Measurements from ENCODE around the gene ATP2A3.

Gene ATP2A3

GRCh38 chr17:3985846-3986245 is 21.6 kb upstream of the ATP2A3 start:
- H3K4me1 ChIP-seq (ENCODE audit: control extremely low read depth in 1 of 4, control insufficient read depth in 4 of 4, insufficient read depth in 4 of 4, low read length in 3 of 4) = peaks cover 0 to 15% (median 7%) of the 10 kb centered on the region in 4 experiments
- ChIA-PET POLR2A (interaction anchor here (0.6 kb wide), 1 partner anchor 13 kb away, joined by 3 read pairs; no protein-coding TSS in a partner anchor), CTCF (no interaction called here)
- DNase-seq = no peak
- no peaks in the 10 kb centered on the region for H3K36me3 ChIP-seq (ENCODE audit: control insufficient read depth in 4 of 4, insufficient read depth in 4 of 4, low read length in 3 of 4)
- no peaks in the 10 kb centered on the region for H3K27me3 ChIP-seq (replicated peaks in 2 of 5; ENCODE audit: control insufficient read depth in 4 of 5, insufficient read depth in 5 of 5, low read length in 4 of 5)
- no peak overlapping the region for H3K27ac ChIP-seq (ENCODE audit: insufficient read depth in 1 of 2, low read depth in 1 of 2, low read length in 2 of 2, poor library complexity in 1 of 2, severe bottlenecking in 2 of 2)
- no peak overlapping the region for H3K4me3 ChIP-seq (ENCODE audit: control insufficient read depth in 1 of 7, extremely low read depth in 1 of 7, insufficient read depth in 4 of 7, low read depth in 2 of 7, low read length in 6 of 7)
- H3K9me3 ChIP-seq (ENCODE audit: control extremely low read depth in 1 of 5, control insufficient read depth in 4 of 5, insufficient read depth in 2 of 5, low read depth in 1 of 5, low read length in 4 of 5) = no peaks in the 10 kb centered on the region
- 70% methylated on average over 13 of the region's 14 CpGs for WGBS (ENCODE audit: insufficient coverage)

- H3K4me1 ChIP-seq (ENCODE audit: control extremely low read depth in 1 of 4, control insufficient read depth in 4 of 4, insufficient read depth in 4 of 4, low read length in 3 of 4) = peaks cover 0 to 18% (median 7%) of the 10 kb centered on the region in 4 experiments
- POLR2A ChIA-PET = interaction anchor here (0.6 kb wide), 1 partner anchor 85 kb away, joined by 3 read pairs; no protein-coding TSS in a partner anchor
- H3K27me3 ChIP-seq (replicated peaks in 2 of 5; ENCODE audit: control insufficient read depth in 4 of 5, insufficient read depth in 5 of 5, low read length in 4 of 5) = no peaks in the 10 kb centered on the region
- CTCF ChIA-PET = interaction anchor here (1.5 kb wide), 1 partner anchor 18 kb away, joined by 4 read pairs; no protein-coding TSS in a partner anchor
- DNase-seq = peak in 2 of 3 donors; percentile 48 to 51
- H3K9me3 ChIP-seq (ENCODE audit: control extremely low read depth in 1 of 5, control insufficient read depth in 4 of 5, insufficient read depth in 2 of 5, low read depth in 1 of 5, low read length in 4 of 5) = peaks cover 0 to 3% (median 0%) of the 10 kb centered on the region in 5 experiments
- no peak overlapping the region for H3K4me3 ChIP-seq (ENCODE audit: control insufficient read depth in 1 of 7, extremely low read depth in 1 of 7, insufficient read depth in 4 of 7, low read depth in 2 of 7, low read length in 6 of 7)
- 85% methylated on average over 16 of the region's 18 CpGs for WGBS (ENCODE audit: insufficient coverage)
- H3K27ac ChIP-seq (ENCODE audit: insufficient read depth in 1 of 2, low read depth in 1 of 2, low read length in 2 of 2, poor library complexity in 1 of 2, severe bottlenecking in 2 of 2) = no peak overlapping the region
- no peaks in the 10 kb centered on the region for H3K36me3 ChIP-seq (ENCODE audit: control insufficient read depth in 4 of 4, insufficient read depth in 4 of 4, low read length in 3 of 4)
Observed at GRCh38 chr17:3983606-3984484, 19.6 kb upstream of the ATP2A3 start.

DNA sequence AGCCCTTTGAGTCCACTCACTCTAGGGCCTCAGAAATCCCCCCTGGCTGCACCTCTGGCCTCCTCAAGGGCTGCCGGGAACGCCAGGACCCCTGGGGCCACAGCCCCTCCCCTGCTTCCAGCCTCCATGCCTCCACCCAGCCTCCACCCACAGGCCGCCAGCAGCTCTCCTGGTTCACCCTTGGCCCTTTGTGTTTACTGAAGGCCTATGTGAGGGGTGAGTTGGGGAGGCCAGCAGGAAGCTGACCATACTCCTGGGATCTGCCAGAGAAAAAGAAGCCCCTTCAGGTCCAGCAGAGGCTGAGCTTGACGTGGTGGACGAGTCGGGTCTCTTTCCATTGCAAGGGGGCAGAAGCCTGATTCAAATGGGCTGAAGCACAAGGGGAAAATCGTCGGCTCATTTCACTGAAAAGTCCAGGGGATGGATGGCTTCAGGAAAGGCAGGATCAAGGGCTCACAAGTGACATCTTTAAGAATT is 18.3 kb upstream of the ATP2A3 start:
- Histone ChIP-seq H3K4me1 (ENCODE audit: control extremely low read depth in 1 of 4, control insufficient read depth in 4 of 4, insufficient read depth in 4 of 4, low read length in 3 of 4) (peaks cover 0 to 18% (median 8%) of the 10 kb centered on the region in 4 experiments), H3K9me3 (ENCODE audit: control extremely low read depth in 1 of 5, control insufficient read depth in 4 of 5, insufficient read depth in 2 of 5, low read depth in 1 of 5, low read length in 4 of 5) (peaks cover 0 to 3% (median 0%) of the 10 kb centered on the region in 5 experiments), H3K4me3 (ENCODE audit: control insufficient read depth in 1 of 7, extremely low read depth in 1 of 7, insufficient read depth in 4 of 7, low read depth in 2 of 7, low read length in 6 of 7) (no peak overlapping the region), H3K27ac (ENCODE audit: insufficient read depth in 1 of 2, low read depth in 1 of 2, low read length in 2 of 2, poor library complexity in 1 of 2, severe bottlenecking in 2 of 2) (no peak overlapping the region), H3K27me3 (replicated peaks in 2 of 5; ENCODE audit: control insufficient read depth in 4 of 5, insufficient read depth in 5 of 5, low read length in 4 of 5) (no peaks in the 10 kb centered on the region), H3K36me3 (ENCODE audit: control insufficient read depth in 4 of 4, insufficient read depth in 4 of 4, low read length in 3 of 4) (no peaks in the 10 kb centered on the region)
- CTCF ChIA-PET = no interaction called here
- POLR2A ChIA-PET = no interaction called here
- no peak for DNase-seq
- WGBS (ENCODE audit: insufficient coverage) = 98% methylated on average over 7 of the region's 8 CpGs

DNA sequence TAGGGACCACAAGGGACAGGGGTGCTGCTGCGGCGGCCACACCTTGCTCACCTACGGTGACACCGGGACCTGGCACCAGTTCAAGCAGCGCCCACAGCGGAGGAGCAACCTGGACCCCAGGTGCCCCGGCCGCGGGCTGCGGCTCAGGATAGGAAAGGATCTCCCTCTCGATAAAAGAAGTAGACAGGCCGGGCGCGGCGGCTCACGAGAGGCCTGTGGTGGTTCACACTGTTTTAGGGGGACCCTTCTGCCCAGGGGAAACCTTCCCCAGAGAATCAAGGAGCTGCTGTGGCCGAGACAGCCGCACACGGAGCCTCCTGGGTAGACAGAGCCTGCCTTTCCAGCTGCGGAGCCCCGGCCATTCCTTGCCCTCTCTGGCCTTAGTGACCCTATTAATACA is 17.9 kb upstream of the ATP2A3 start:
- CTCF ChIA-PET = interaction anchor here (2.7 kb wide), 1 partner anchor 21 kb away, joined by 11 read pairs; no protein-coding TSS in a partner anchor
- 98% methylated on average over 21 of the region's 21 CpGs for WGBS (ENCODE audit: insufficient coverage)
- no peak overlapping the region for H3K27ac ChIP-seq (ENCODE audit: insufficient read depth in 1 of 2, low read depth in 1 of 2, low read length in 2 of 2, poor library complexity in 1 of 2, severe bottlenecking in 2 of 2)

GRCh38 chr17:3981455-3981854 is 17.2 kb upstream of the ATP2A3 start:
- no peak for DNase-seq
- ChIA-PET POLR2A (no interaction called here), CTCF (interaction anchor here (1.6 to 2.7 kb wide), 2 partner anchors 13 to 22 kb away, joined by 7 to 11 read pairs; no protein-coding TSS in a partner anchor)
- H3K27ac ChIP-seq (ENCODE audit: insufficient read depth in 1 of 2, low read depth in 1 of 2, low read length in 2 of 2, poor library complexity in 1 of 2, severe bottlenecking in 2 of 2) = no peak overlapping the region
- H3K9me3 ChIP-seq (ENCODE audit: control extremely low read depth in 1 of 5, control insufficient read depth in 4 of 5, insufficient read depth in 2 of 5, low read depth in 1 of 5, low read length in 4 of 5) = peaks cover 0 to 3% (median 0%) of the 10 kb centered on the region in 5 experiments
- H3K36me3 ChIP-seq (ENCODE audit: control insufficient read depth in 4 of 4, insufficient read depth in 4 of 4, low read length in 3 of 4) = no peaks in the 10 kb centered on the region
- WGBS (ENCODE audit: insufficient coverage) = 97% methylated on average over 20 of the region's 23 CpGs
- H3K4me3 ChIP-seq (ENCODE audit: control insufficient read depth in 1 of 7, extremely low read depth in 1 of 7, insufficient read depth in 4 of 7, low read depth in 2 of 7, low read length in 6 of 7) = no peak overlapping the region
- H3K4me1 ChIP-seq (ENCODE audit: control extremely low read depth in 1 of 4, control insufficient read depth in 4 of 4, insufficient read depth in 4 of 4, low read length in 3 of 4) = peaks cover 0 to 20% (median 16%) of the 10 kb centered on the region in 4 experiments
- no peaks in the 10 kb centered on the region for H3K27me3 ChIP-seq (replicated peaks in 2 of 5; ENCODE audit: control insufficient read depth in 4 of 5, insufficient read depth in 5 of 5, low read length in 4 of 5)

More for the DNA sequence above, 17.9 kb upstream of the ATP2A3 start:
- H3K27me3 ChIP-seq (replicated peaks in 2 of 5; ENCODE audit: control insufficient read depth in 4 of 5, insufficient read depth in 5 of 5, low read length in 4 of 5) = no peaks in the 10 kb centered on the region
- H3K4me3 ChIP-seq (ENCODE audit: control insufficient read depth in 1 of 7, extremely low read depth in 1 of 7, insufficient read depth in 4 of 7, low read depth in 2 of 7, low read length in 6 of 7) = no peak overlapping the region
- H3K9me3 ChIP-seq (ENCODE audit: control extremely low read depth in 1 of 5, control insufficient read depth in 4 of 5, insufficient read depth in 2 of 5, low read depth in 1 of 5, low read length in 4 of 5) = peaks cover 0 to 3% (median 0%) of the 10 kb centered on the region in 5 experiments
- POLR2A ChIA-PET = no interaction called here
- H3K4me1 ChIP-seq (ENCODE audit: control extremely low read depth in 1 of 4, control insufficient read depth in 4 of 4, insufficient read depth in 4 of 4, low read length in 3 of 4) = peaks cover 0 to 18% (median 10%) of the 10 kb centered on the region in 4 experiments
- no peak for DNase-seq
- no peaks in the 10 kb centered on the region for H3K36me3 ChIP-seq (ENCODE audit: control insufficient read depth in 4 of 4, insufficient read depth in 4 of 4, low read length in 3 of 4)

GRCh38 chr17:3980381-3981014 is 16.3 kb upstream of the ATP2A3 start:
- POLR2A ChIA-PET = no interaction called here
- Histone ChIP-seq H3K27ac (ENCODE audit: insufficient read depth in 1 of 2, low read depth in 1 of 2, low read length in 2 of 2, poor library complexity in 1 of 2, severe bottlenecking in 2 of 2) (no peak overlapping the region), H3K27me3 (replicated peaks in 2 of 5; ENCODE audit: control insufficient read depth in 4 of 5, insufficient read depth in 5 of 5, low read length in 4 of 5) (no peaks in the 10 kb centered on the region), H3K4me1 (ENCODE audit: control extremely low read depth in 1 of 4, control insufficient read depth in 4 of 4, insufficient read depth in 4 of 4, low read length in 3 of 4) (peaks cover 0 to 24% (median 18%) of the 10 kb centered on the region in 4 experiments), H3K9me3 (ENCODE audit: control extremely low read depth in 1 of 5, control insufficient read depth in 4 of 5, insufficient read depth in 2 of 5, low read depth in 1 of 5, low read length in 4 of 5) (peaks cover 0 to 3% (median 0%) of the 10 kb centered on the region in 5 experiments), H3K4me3 (ENCODE audit: control insufficient read depth in 1 of 7, extremely low read depth in 1 of 7, insufficient read depth in 4 of 7, low read depth in 2 of 7, low read length in 6 of 7) (no peak overlapping the region), H3K36me3 (ENCODE audit: control insufficient read depth in 4 of 4, insufficient read depth in 4 of 4, low read length in 3 of 4) (no peaks in the 10 kb centered on the region)
- CTCF ChIA-PET = interaction anchor here (1.0 to 2.7 kb wide), 4 partner anchors 8 to 23 kb away, joined by 3 to 11 read pairs (median 6); no protein-coding TSS in a partner anchor
- no peak for DNase-seq
- 97% methylated on average over 17 of the region's 19 CpGs for WGBS (ENCODE audit: insufficient coverage)
